ENCODE measurements around the gene IL1R1.

DNA sequence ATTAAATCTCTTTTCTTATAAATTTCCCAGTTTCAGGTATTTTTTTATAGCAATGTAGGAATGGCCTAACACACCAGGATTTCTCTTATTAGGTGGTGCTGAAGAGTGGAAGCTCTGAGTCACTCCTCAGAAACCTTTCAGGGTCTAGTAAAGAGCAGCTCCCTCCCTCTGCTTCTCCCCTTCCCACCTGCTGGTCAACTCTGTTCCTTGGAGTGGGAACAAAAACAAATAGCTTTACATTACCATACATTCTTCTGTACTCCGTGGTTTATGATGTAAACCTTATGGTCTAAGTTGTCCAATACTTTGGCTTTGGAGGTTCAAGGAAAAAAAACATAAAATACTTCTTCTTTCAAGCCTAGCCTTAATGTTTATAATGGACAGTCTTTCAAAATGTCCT, 2.7 kb upstream of the IL1R1 start:
- TF ChIP-seq, protein P1, sequence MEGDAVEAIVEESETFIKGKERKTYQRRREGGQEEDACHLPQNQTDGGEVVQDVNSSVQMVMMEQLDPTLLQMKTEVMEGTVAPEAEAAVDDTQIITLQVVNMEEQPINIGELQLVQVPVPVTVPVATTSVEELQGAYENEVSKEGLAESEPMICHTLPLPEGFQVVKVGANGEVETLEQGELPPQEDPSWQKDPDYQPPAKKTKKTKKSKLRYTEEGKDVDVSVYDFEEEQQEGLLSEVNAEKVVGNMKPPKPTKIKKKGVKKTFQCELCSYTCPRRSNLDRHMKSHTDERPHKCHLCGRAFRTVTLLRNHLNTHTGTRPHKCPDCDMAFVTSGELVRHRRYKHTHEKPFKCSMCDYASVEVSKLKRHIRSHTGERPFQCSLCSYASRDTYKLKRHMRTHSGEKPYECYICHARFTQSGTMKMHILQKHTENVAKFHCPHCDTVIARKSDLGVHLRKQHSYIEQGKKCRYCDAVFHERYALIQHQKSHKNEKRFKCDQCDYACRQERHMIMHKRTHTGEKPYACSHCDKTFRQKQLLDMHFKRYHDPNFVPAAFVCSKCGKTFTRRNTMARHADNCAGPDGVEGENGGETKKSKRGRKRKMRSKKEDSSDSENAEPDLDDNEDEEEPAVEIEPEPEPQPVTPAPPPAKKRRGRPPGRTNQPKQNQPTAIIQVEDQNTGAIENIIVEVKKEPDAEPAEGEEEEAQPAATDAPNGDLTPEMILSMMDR (IDR thresholded peaks at IDR 0.05; ENCODE audit: poor library complexity, severe bottlenecking), result no peak
- no peak for TF ChIP-seq POLR2AphosphoS5 (IDR thresholded peaks at IDR 0.05)
- no peak for TF ChIP-seq EZH2 (IDR thresholded peaks at IDR 0.05; ENCODE audit: borderline replicate concordance, insufficient read depth, low read length, poor library complexity, severe bottlenecking)
